Neural crest cell (in vitro differentiated cells): ENCODE results near the gene SGMS1. TPM values are rescaled to one million over a fixed set of nuclear protein-coding genes. Genes with fewer than 3 reads are reported as not detected.
A peak's percentile ranks its signal among the peaks of the same experiment; 100 is the strongest.

Experiments used
- DNase-seq: peaks from one replicate; pipeline ENCODE4 v3.0.0; 2021; ENCODE audit warnings: low read depth, mixed read lengths, low spot score
- H3K27ac Mint-ChIP-seq: one replicate; pipeline ENCODE4 v1.8.0; 2021; ENCODE audit warnings: mild to moderate bottlenecking, mixed read lengths; ENCODE audit not compliant: unreplicated experiment
- H3K27me3 Mint-ChIP-seq: 2 replicates; pipeline ENCODE4 v1.8.0; 2021; ENCODE audit warnings: low read depth, mild to moderate bottlenecking, mixed read lengths
- H3K36me3 Mint-ChIP-seq: 2 replicates; pipeline ENCODE4 v1.8.0; 2021; ENCODE audit warnings: low read depth, mild to moderate bottlenecking, mixed read lengths
- H3K4me1 Mint-ChIP-seq: 2 replicates; pipeline ENCODE4 v1.8.0; 2021; ENCODE audit warnings: mixed read lengths
- H3K4me3 Mint-ChIP-seq: one replicate; pipeline ENCODE4 v1.8.0; 2021; ENCODE audit warnings: mild to moderate bottlenecking, mixed read lengths
- H3K9me3 Mint-ChIP-seq: 2 replicates; pipeline ENCODE4 v1.8.0; 2021; ENCODE audit warnings: mixed read lengths
- total RNA-seq: library from RNA; stranded (reverse); gene quantifications from 2 replicates; pipeline ENCODE4 v1.2.1, GENCODE V29; 2021
- TF ChIP-seq, protein P1 (sequence below): fragments of 200-600 bp; sonication (generic); conservative IDR thresholded peaks from 2 replicates; pipeline ENCODE4 v1.5.0; 2021; ENCODE audit warnings: antibody characterized with exemption, mild to moderate bottlenecking

Gene SGMS1
- total RNA-seq, 1 donor from 2014 or later, result 14.4 TPM

DNA sequence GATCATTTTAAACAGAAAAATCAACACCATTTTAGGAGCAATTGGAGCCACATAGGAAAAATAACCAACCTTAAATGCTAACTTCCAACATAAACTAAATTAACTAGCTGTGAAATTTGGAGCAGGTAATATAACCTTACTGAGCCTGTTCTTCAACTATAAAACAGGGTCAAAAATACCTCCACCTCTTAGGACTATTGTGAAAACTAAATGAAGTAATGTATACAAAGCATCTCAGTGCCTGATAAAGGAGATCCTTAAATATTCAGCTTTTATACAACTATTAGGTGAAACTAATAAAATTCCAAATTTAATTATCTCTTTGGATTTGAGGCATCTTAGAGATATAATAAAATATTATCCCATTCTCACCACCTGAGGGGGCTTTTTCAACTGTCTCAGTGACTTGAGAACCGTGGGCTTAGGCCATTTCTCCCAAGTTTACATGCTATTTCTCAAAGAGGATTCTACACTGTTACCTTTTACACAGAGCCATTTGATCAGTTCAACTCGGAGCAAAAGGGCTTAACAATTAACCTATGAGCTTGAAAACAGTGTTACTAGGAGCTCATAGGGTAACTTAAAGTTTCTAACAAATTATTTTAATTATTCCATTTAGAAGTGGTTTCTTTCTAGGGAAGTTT, 207.5 kb downstream of the SGMS1 start:
- Mint-ChIP-seq H3K27ac (no peak overlapping the region), H3K27me3 (peaks cover 12% of the 10 kb centered on the region), H3K9me3 (no peaks in the 10 kb centered on the region), H3K4me1 (peaks cover 11% of the 10 kb centered on the region), H3K4me3 (no peak overlapping the region), H3K36me3 (no peaks in the 10 kb centered on the region)
- DNase-seq, result no peak
- TF ChIP-seq, protein P1, sequence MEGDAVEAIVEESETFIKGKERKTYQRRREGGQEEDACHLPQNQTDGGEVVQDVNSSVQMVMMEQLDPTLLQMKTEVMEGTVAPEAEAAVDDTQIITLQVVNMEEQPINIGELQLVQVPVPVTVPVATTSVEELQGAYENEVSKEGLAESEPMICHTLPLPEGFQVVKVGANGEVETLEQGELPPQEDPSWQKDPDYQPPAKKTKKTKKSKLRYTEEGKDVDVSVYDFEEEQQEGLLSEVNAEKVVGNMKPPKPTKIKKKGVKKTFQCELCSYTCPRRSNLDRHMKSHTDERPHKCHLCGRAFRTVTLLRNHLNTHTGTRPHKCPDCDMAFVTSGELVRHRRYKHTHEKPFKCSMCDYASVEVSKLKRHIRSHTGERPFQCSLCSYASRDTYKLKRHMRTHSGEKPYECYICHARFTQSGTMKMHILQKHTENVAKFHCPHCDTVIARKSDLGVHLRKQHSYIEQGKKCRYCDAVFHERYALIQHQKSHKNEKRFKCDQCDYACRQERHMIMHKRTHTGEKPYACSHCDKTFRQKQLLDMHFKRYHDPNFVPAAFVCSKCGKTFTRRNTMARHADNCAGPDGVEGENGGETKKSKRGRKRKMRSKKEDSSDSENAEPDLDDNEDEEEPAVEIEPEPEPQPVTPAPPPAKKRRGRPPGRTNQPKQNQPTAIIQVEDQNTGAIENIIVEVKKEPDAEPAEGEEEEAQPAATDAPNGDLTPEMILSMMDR, result peak; percentile 25

DNA sequence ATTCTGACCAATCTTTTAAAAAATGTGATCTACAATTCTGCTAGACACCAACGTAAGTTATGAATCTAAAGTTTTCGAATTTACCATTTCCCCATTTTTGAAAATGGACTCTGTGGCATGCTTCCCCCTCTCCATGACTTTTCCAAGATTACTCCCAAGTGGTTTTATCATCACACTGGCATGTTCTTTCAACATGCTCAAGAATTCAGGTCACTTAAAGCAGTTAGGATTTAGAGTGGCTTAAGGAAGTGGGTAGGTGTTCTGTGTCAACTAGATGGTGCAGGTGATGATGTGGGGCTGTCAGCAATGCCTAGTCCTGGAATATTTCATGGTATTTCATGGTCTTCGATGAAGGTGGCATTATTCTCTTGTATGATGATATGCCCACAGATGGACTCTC, 208.5 kb downstream of the SGMS1 start:
- H3K4me3 Mint-ChIP-seq, result no peak overlapping the region
- TF ChIP-seq, protein P1, result no peak
- no peaks in the 10 kb centered on the region for H3K9me3 Mint-ChIP-seq
- H3K36me3 Mint-ChIP-seq, result no peaks in the 10 kb centered on the region
- H3K27ac Mint-ChIP-seq, result no peak overlapping the region
- peaks cover 11% of the 10 kb centered on the region for H3K4me1 Mint-ChIP-seq
- DNase-seq, result no peak
- peaks cover 12% of the 10 kb centered on the region for H3K27me3 Mint-ChIP-seq

DNA sequence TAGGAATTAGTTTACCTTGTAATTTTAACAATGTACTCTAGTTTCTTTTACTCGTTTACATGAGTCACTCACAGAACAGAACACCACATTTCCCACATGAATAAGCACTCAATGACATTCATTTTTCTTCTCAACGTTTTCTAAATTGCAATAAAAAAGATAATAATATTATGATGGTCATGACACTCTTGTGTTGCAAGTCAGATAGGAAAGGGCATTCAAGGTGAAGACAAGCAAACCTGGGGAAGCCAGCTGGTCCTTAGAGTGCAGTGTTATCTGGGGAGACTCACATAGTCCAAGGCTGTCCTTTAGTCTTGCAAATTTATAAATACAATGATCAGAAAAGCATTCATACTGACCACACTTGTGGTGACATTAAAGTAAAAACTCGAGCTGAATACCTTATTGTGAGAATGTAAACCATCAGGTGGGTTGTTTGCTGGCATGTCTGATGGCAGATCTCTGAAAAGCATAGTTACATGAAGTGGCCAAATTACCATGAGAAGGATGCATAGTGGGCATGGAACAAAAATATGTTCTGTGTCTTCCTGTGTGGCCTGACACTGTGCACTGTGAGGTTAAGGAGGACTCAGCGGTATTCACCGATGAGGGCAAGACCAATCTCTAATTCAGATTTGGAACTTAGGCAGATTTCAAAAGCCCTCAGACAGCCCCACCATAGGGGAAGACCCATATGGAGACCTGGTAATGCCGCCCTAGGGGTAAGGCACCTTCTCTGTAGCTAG, 213.5 kb downstream of the SGMS1 start:
- no peaks in the 10 kb centered on the region for H3K36me3 Mint-ChIP-seq
- no peaks in the 10 kb centered on the region for H3K27me3 Mint-ChIP-seq
- no peaks in the 10 kb centered on the region for H3K4me1 Mint-ChIP-seq
- no peaks in the 10 kb centered on the region for H3K9me3 Mint-ChIP-seq
- no peak overlapping the region for H3K4me3 Mint-ChIP-seq
- TF ChIP-seq, protein P1, result no peak
- DNase-seq, result no peak
- H3K27ac Mint-ChIP-seq, result no peak overlapping the region

DNA sequence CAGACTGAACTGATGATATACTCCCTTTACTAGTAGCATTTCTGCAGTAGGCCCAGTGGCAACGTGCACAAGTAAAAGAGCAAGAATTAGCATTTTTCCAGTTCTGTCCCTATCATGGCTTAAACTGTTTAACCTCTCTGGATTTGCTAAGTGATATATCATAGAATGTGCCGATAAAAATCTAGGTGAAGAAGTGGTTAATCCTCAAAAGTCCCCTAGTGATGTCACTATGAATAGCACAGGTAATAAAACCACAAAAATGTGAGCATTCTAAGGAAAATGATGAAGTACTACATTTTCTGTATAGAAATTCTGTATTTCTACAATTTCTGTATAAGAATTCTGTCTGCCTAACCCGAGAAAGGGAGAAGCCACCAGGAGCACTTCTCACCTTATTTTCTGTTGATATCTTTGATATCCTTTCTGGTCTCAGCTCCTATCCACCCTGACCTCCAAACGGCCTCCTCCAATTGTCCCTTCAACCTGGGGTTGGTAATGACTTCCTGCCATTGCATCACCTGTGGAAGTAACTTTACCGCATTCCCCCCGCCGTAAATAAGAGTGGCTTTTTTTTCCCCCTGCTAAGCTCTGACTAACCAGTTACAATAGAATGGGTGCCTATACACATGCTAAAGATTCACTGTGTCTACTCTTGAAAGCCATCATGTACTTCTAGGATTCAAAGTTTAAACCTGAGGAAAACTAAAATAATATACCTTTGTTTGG, 216.5 kb downstream of the SGMS1 start:
- Mint-ChIP-seq H3K4me1 (no peaks in the 10 kb centered on the region), H3K27me3 (no peaks in the 10 kb centered on the region), H3K27ac (no peak overlapping the region), H3K9me3 (no peaks in the 10 kb centered on the region), H3K36me3 (no peaks in the 10 kb centered on the region), H3K4me3 (no peak overlapping the region)
- TF ChIP-seq, protein P1, result no peak
- DNase-seq, result no peak

DNA sequence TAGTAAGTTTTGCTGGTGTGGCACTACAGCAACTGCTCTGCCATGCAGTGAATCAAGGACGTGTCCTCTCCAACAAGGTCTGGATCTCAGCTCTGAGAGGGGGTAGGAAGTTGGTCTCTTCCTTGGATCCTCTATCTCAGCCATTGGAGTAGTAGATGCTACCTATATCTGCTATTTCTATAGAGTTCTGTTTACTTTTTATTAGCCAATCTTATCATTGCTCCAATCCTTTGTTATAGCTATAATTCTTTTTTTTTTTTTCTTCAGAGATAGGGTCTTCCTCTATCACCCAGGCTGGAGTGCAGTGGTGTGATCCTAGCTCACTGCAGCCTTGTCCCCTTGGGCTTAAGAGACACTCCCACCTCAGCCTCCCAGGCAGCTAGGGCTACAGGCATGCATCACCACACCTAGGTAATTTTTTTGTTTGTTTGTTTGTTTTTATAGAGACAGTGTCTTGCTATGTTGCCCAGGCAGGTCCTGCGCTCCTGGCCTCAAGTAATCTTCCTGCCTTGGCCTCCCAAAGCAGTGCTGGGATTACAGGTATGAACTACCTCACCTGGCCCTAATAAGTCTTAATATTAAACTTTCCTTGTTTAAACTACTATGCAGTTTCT, 217.2 kb downstream of the SGMS1 start:
- DNase-seq, result no peak
- Mint-ChIP-seq H3K27me3 (no peaks in the 10 kb centered on the region), H3K4me3 (no peak overlapping the region), H3K27ac (no peak overlapping the region), H3K4me1 (no peaks in the 10 kb centered on the region), H3K36me3 (no peaks in the 10 kb centered on the region), H3K9me3 (no peaks in the 10 kb centered on the region)
- TF ChIP-seq, protein P1, result no peak
